VCaP (cell line): ENCODE measurements around the gene CAMSAP1.
"Not testable (repeated sequence)": the region's sequence is repeated elsewhere in the genome, so short reads cannot be mapped to it uniquely, and the experiment has no call there.

Experiments used
- H3K27ac ChIP-seq: fragments of 450-650 bp; 2 replicates; pipeline ENCODE4 v1.5.1; 2017
- TF ChIP-seq, protein P1 (sequence below): fragments of 450-650 bp; conservative IDR thresholded peaks from 2 replicates; pipeline ENCODE4 v1.5.1; 2017; ENCODE audit warnings: mild to moderate bottlenecking, moderate library complexity

CAMSAP1 gene

DNA sequence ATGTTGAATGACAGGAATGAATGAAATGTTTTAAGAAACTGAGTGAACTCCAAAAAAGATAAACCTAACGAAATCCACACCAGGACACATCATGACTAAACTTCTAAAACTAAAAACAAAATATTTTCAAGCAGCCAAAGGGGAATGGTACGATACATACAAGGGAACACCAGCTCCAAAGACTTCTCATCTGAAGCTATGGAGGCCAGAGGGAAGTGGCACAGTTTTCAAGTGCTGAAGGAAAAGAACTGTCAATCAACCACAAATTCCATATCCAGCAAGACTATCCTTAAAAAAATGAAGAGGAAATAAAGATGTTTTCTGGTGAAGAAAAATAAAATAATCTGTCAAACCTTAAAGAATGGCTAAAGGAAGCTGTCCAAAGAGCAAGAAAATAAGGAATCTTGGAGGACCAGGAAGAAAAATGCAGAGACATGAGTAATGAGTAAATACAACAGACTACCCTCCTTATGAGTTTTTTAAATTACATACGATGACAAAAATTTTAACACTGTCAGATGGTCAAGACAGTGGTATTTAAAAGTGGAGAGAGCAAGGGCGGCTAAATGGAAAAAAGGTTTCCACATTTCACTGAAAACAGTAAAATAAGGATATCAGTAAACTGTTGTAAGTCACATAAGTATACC, 12.0 kb downstream of the CAMSAP1 start:
- TF ChIP-seq, protein P1, sequence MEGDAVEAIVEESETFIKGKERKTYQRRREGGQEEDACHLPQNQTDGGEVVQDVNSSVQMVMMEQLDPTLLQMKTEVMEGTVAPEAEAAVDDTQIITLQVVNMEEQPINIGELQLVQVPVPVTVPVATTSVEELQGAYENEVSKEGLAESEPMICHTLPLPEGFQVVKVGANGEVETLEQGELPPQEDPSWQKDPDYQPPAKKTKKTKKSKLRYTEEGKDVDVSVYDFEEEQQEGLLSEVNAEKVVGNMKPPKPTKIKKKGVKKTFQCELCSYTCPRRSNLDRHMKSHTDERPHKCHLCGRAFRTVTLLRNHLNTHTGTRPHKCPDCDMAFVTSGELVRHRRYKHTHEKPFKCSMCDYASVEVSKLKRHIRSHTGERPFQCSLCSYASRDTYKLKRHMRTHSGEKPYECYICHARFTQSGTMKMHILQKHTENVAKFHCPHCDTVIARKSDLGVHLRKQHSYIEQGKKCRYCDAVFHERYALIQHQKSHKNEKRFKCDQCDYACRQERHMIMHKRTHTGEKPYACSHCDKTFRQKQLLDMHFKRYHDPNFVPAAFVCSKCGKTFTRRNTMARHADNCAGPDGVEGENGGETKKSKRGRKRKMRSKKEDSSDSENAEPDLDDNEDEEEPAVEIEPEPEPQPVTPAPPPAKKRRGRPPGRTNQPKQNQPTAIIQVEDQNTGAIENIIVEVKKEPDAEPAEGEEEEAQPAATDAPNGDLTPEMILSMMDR, result no peak
- no peak overlapping the region for H3K27ac ChIP-seq

DNA sequence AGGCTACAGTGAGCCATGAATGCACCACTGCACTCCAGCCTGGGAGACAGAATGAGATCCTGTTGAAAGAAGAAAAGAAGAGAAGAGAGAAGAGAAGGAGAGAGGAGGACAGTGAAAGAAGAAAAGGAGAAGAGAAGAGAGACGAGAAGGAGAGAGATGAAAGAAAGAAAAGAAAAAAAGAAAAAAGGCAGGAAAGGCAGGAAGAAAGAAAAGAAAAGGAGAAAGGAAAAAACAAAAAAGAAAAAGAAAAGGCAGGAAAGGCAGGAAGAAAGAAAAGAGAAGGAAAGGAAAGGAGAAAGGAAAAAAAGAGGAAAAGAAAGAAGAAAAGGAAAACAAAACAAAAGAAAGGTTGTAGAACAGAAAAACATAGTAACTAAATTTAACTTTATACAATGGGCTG, 14.2 kb downstream of the CAMSAP1 start:
- TF ChIP-seq, protein P1, result no peak
- no peak overlapping the region for H3K27ac ChIP-seq

DNA sequence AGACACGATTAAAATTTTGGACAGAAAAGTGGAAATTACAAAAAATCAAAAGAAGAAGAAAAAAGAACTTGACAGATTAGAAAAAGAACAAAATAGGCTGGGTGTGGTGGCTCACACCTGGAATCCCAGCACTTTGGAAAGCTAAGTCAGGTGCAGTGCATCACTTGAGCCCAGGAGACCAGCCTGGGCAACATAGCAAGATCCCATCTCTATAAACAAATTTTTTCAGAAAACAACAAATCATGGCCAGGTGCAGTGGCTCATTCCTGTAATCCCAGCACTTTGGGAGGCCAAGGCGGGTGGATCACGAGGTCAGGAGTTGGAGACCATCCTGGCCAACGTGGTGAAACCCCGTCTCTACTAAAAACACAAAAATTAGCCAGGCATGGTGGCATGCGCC, 15.0 kb downstream of the CAMSAP1 start:
- not testable (repeated sequence) for H3K27ac ChIP-seq

DNA sequence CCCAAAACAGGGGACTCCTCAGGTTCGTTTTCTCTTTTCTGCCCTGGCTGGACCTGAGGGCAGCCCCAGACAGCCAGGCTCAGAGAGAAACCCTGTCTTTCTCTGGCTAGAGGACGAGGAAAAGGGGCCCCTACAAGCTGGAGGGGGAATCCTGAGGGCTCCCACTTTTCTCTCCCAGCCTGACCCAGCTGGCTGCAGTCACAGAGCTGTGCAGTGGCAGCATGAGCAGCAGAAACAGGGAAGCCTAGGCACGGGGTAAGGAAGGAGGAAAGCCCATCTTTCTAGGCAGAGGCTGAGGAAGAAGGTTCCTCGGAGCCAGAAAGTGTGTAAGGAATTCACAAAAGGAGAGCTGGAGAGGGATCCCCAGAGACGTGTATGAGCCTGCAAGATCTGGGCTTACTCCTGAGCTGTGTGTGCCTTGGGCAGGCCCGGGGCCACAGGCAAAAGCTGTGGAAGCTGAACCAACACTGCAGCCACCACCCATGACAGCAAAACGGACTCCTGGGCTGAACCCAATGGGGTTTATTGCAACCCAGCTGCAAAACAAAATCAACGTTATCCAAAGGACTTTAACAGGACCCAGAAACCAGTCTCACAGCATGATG, 16.2 kb downstream of the CAMSAP1 start:
- H3K27ac ChIP-seq, result no peak overlapping the region
- TF ChIP-seq, protein P1, result no peak

DNA sequence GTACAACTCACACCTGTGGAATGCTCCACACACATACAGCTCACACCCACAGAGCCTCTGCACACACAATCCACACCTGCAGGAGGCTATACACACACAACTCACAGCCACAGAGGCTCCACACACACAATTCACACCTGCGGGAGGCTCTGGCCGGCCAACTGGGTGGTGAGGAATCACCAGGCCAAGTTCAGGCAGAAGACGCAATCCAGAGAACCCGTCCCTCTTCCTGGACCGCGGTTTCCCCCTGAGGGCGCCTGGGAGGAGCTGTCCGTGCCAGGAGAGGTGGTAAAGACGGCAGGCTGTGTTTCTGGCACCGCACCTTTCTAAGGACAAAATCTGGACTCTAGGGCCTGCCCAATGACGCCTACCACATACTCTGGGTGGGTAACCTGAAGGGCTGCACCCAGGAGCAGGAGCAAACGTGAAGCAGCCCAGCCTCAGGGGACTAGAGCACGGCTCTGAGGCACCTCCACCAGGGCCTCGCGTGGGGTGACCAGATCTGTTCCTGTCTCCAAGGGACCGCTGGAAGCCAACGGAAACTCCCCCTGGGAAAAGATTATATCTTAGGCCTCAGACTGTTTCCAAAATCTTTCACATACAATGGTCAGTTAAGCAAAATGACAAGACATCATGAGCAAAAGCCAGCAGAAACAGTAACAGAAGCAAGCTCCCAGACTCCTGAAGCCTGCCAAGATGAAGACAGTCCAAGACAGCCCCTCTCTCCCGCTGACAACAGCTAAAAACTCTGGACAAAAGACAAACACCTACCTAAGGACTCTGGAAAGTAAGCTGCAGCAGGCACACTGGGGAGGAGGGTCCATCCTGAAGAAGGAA, 16.9 kb downstream of the CAMSAP1 start:
- H3K27ac ChIP-seq, result no peak overlapping the region
- TF ChIP-seq, protein P1, result no peak

DNA sequence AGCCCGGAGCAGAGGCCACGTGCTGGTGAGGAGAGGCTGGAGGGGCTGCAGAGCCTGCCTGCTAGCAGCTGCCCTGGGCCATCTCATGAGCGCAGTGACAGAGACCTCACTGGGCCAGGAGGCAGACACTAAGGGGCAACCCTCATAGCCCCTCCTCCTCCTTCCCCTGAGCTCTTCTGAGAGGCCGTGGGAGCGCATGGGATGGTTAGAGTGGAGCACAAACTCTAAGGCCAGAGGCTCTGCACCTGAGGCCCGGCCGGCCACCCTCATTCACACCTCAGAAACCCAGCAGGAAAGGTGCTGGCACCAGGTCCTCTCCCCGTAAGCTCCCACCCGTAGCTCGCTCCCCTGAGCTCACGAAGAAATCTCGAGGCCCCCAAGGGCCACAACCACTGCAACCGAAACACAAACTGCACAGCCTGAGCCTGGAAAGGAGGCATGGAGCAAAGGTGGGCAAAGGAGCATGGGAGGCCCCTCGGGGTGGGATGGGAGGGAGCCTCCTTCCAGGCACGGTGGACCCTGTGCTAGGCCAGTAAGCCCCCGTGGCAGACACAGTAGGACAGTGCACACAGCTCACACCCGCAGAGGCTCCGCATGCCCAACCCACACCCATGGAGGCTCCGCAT, 17.7 kb downstream of the CAMSAP1 start:
- TF ChIP-seq, protein P1, result no peak
- H3K27ac ChIP-seq, result no peak overlapping the region

DNA sequence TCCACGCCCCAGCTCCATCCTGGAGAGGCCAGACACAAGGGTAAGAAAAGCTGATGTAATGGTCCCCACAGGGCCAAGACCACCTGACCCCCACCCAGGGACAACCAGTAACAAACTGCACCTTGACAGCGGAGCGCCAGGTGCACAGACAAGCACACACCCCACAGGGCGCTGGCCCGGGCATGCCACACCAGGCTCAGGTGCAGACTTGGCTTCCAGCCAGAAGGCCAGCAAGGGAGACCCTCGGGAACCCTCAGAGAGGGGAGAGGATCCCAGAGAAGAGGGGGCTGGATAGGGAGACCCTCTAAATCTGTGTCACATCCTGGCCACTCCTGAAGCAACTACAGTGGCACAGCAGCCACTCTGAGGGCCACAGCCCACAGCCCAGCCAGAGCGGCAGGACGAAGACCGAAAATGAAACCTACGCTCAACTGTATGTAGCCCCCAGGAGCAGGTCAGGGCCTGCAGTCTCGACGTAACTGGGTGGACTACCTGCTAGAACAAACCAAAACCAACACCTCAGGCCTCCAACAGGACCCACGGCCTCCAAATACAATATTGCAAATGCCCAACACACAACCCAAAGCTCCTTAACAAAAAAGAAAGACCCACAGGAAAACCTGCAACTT, 18.5 kb downstream of the CAMSAP1 start:
- TF ChIP-seq, protein P1, result no peak
- H3K27ac ChIP-seq, result no peak overlapping the region
